Measurements from ENCODE around the gene GPR137B. TPM values are rescaled to one million over a fixed set of nuclear protein-coding genes. Genes with fewer than 3 reads are reported as not detected.
"Not testable (repeated sequence)": the region's sequence is repeated elsewhere in the genome, so short reads cannot be mapped to it uniquely, and the experiment has no call there.

Gene GPR137B
- total and polyA plus RNA-seq, 3 donors from 2014 or later: 8.4 to 18.3 (median 13.3) TPM

DNA sequence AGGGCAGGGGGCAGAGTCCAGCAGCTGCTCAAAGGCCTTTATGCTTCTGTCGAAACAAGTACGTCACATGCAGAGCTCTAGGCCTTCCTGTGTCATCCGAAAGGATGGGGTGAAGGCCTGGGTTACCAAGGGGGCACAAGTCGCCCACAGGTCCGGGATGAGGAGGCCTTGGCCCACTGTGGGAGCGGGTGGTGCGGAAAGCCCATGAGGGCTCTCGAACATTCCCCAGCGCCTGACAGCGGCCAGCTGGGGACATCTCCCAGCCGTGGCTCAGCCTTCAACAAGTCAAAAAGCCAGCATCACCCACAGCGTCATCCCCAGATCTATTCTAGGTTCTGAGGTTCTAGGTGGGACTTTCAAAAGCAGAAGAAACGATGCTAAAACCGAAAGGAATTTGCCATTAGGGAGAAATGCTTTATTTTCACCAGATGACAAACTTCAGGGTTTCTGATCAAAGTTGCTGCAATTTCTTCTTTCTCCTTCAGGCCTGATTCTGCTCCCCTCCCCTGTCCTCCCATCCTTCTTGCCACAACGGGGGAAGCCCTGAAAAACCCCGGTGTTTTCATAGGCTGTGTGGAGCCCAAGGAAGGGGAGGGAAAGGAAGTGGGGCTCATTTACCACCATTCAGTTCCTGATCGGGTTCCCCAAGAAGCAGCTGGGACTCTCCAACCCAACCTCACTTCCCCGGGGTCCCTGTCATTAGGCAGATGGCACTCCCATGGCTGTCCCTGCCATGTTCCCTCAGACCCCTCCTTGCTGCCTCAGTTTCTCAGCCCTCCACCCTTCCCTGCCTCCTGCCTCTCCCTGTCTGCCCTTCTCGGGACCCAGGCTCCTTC is 17.6 kb downstream of the GPR137B start:
- Histone ChIP-seq H3K36me3 (ENCODE audit: low read depth, missing control alignments) (no peaks in the 10 kb centered on the region), H3K27me3 (no peaks in the 10 kb centered on the region), H3K27ac (no peak overlapping the region), H3K4me3 (no peak overlapping the region), H3K4me1 (no peaks in the 10 kb centered on the region), H3K9me3 (no peaks in the 10 kb centered on the region)
- TF ChIP-seq, protein P1, sequence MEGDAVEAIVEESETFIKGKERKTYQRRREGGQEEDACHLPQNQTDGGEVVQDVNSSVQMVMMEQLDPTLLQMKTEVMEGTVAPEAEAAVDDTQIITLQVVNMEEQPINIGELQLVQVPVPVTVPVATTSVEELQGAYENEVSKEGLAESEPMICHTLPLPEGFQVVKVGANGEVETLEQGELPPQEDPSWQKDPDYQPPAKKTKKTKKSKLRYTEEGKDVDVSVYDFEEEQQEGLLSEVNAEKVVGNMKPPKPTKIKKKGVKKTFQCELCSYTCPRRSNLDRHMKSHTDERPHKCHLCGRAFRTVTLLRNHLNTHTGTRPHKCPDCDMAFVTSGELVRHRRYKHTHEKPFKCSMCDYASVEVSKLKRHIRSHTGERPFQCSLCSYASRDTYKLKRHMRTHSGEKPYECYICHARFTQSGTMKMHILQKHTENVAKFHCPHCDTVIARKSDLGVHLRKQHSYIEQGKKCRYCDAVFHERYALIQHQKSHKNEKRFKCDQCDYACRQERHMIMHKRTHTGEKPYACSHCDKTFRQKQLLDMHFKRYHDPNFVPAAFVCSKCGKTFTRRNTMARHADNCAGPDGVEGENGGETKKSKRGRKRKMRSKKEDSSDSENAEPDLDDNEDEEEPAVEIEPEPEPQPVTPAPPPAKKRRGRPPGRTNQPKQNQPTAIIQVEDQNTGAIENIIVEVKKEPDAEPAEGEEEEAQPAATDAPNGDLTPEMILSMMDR (IDR thresholded peaks at IDR 0.05): no peak
- no peak for TF ChIP-seq POLR2A (IDR thresholded peaks at IDR 0.05)
- intact Hi-C loops (cut with DNase I; ENCODE audit: low total_unique reads): no loop called here
- no peak for DNase-seq
- 79 to 81% methylated on average over 19 of the region's 19 CpGs for WGBS, 2 donors

DNA sequence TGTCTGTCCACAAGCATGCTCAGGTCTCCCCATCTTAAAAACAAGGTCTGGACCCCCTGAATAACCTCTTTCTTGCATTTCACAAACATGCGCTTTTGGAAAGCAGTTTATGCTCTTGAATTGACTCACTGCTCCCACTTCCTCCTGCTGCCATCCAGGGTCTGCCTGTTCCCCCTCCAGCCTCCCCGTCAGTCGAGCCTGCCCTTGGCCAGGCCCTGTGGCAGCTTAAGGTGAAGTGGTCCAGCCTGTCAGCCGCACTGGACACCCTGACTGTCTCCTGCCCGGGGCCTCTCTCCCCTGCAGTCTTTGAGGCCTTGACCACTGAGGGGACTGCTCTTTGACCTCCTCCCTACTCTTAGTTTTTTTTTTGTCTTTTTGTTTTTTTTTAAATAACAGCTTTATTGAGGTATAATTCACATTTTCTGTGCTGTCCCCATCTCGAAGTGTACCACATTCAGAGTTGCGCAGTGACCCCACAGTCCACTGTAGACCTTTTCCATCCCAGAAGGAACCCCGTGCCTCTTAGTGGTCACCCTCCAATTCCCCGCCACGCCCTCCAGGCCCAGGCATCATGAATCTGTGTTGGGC is 18.3 kb downstream of the GPR137B start:
- no peak for DNase-seq
- H3K4me3 ChIP-seq: no peak overlapping the region
- WGBS, 2 donors: 90 to 92% methylated on average over 10 of the region's 10 CpGs
- intact Hi-C loops (cut with DNase I; ENCODE audit: low total_unique reads): no loop called here
- TF ChIP-seq, protein P1 (IDR thresholded peaks at IDR 0.05): no peak
- no peak for TF ChIP-seq POLR2A (IDR thresholded peaks at IDR 0.05)
- no peaks in the 10 kb centered on the region for H3K27me3 ChIP-seq
- H3K4me1 ChIP-seq: no peaks in the 10 kb centered on the region
- no peaks in the 10 kb centered on the region for H3K9me3 ChIP-seq
- H3K27ac ChIP-seq: no peak overlapping the region
- no peaks in the 10 kb centered on the region for H3K36me3 ChIP-seq (ENCODE audit: low read depth, missing control alignments)

DNA sequence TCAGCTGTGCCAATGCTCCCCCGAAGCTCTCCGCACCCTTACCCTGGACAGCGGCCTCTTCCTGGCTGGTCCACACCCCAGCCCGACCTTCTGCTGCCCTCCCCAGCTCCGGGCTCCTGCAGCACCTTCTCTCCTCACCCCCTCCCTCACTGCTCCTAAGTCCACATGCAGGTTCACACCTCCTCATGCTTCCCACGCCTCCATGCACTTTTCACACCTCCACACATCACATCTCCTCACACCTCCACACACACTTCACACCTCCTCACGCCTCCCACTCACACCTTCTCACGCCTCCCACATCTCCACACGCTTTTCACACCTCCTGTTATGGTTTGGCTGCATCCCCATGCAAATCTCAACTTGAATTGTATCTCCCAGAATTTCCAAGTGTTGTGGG is 18.9 kb downstream of the GPR137B start:
- intact Hi-C loops (cut with DNase I; ENCODE audit: low total_unique reads): no loop called here
- Histone ChIP-seq H3K9me3 (no peaks in the 10 kb centered on the region), H3K27me3 (no peaks in the 10 kb centered on the region), H3K4me3 (no peak overlapping the region), H3K27ac (no peak overlapping the region), H3K36me3 (ENCODE audit: low read depth, missing control alignments) (no peaks in the 10 kb centered on the region), H3K4me1 (no peaks in the 10 kb centered on the region)
- no peak for DNase-seq
- no peak for TF ChIP-seq POLR2A (IDR thresholded peaks at IDR 0.05)
- TF ChIP-seq, protein P1 (IDR thresholded peaks at IDR 0.05): no peak
- 88 to 92% methylated on average over 9 of the region's 9 CpGs for WGBS, 2 donors

DNA sequence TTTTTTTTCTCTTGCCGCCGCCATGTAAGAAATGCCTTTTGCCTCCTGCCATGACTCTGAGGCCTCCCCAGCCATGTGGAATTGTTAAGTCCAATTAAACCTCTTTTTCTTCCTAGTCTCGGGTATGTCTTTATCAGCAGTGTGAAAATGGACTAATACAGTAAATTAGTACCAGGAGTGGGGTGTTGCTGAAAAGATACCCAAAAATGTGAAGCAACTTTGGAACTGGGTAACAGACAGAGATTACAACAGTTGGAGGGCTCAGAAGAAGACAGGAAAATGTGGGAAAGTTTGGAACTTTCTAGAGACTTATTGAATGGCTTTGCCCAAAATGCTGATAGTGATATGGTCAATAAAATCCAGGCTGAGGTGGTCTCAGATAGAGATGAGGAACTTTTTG is 19.4 kb downstream of the GPR137B start:
- H3K27me3 ChIP-seq; DNase-seq; H3K27ac ChIP-seq; H3K9me3 ChIP-seq; H3K4me1 ChIP-seq; H3K36me3 ChIP-seq (ENCODE audit: low read depth, missing control alignments); intact Hi-C loops (cut with DNase I; ENCODE audit: low total_unique reads); H3K4me3 ChIP-seq: not testable (repeated sequence)
- 95 to 96% methylated on average over 3 of the region's 3 CpGs for WGBS, 2 donors

DNA sequence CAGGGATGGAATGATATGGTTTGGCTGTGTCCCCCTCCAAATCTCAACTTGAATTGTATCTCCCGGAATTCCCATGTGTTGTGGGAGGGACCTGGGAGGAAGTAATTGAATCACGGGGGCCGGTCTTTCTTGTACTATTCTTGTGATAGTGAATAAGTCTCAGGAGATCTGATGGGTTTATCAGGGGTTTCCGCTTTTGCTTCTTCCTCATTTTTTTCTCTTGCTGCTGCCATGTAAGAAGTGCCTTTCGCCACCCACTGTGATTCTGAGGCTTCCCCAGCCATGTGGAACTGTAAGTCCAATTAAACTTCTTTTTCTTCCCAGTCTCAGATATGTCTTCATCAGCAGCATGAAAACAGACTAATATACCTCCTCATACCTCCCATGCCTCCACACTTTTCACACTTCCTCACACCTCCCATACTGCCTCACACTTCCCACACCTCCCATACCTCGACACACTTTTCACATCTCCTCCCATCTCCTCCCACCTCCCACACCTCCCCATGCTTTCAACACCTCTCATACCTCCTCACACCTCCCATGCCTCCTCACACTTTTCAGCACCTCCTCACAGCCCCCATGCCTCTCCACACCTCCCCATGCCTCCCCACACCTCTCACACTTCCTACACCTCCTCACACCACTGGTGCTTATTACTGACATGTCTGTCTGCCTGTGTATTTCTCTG is 21.3 kb downstream of the GPR137B start:
- DNase-seq: no peak
- no peaks in the 10 kb centered on the region for H3K9me3 ChIP-seq
- H3K4me3 ChIP-seq: no peak overlapping the region
- TF ChIP-seq, protein P1 (IDR thresholded peaks at IDR 0.05): no peak
- TF ChIP-seq POLR2A (IDR thresholded peaks at IDR 0.05): no peak
- H3K36me3 ChIP-seq (ENCODE audit: low read depth, missing control alignments): no peaks in the 10 kb centered on the region
- intact Hi-C loops (cut with DNase I; ENCODE audit: low total_unique reads): no loop called here
- no peaks in the 10 kb centered on the region for H3K4me1 ChIP-seq
- H3K27ac ChIP-seq: no peak overlapping the region
- no peaks in the 10 kb centered on the region for H3K27me3 ChIP-seq
- WGBS, 2 donors: 80 to 83% methylated on average over 6 of the region's 6 CpGs
